ENCODE data around the gene ANAPC2.
A peak's percentile ranks its signal among the peaks of the same experiment; 100 is the strongest.

ANAPC2 gene, protein sequence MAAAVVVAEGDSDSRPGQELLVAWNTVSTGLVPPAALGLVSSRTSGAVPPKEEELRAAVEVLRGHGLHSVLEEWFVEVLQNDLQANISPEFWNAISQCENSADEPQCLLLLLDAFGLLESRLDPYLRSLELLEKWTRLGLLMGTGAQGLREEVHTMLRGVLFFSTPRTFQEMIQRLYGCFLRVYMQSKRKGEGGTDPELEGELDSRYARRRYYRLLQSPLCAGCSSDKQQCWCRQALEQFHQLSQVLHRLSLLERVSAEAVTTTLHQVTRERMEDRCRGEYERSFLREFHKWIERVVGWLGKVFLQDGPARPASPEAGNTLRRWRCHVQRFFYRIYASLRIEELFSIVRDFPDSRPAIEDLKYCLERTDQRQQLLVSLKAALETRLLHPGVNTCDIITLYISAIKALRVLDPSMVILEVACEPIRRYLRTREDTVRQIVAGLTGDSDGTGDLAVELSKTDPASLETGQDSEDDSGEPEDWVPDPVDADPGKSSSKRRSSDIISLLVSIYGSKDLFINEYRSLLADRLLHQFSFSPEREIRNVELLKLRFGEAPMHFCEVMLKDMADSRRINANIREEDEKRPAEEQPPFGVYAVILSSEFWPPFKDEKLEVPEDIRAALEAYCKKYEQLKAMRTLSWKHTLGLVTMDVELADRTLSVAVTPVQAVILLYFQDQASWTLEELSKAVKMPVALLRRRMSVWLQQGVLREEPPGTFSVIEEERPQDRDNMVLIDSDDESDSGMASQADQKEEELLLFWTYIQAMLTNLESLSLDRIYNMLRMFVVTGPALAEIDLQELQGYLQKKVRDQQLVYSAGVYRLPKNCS

DNA sequence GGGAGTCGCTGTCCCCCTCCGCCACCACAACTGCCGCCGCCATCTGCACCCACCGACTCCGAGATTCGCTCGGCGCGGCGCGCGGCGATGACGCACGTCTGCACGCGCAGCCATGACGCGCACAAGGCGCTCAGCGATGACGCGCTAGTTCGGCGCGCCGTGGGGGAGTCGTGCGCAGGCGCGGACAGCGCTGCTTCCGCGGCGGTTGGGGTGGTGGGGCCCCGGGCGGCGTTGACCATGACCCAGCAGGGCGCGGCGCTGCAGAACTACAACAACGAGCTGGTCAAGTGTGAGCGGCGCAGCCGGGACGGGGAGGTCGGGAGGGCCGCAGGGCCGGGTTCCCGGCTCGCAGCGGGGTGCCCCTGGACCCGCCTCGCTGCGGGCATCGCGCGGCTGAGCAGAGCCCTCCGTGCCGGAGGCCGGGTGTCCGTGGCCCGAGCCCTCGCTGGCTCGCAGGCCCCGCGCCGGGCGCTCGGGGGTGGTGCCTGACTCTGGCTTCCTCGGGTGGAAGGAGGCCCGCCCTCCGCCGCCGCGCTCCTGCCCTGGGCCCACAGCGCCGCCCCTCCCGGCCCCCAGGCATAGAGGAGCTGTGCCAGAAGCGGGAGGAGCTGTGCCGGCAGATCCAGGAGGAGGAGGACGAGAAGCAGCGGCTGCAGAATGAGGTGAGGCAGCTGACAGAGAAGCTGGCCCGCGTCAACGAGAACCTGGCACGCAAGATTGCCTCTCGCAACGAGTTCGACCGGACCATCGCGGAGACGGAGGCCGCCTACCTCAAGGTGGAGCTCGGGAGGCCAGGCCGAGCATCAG is at the start of gene ANAPC2, which contains the start of gene SSNA1:
Gene ANAPC2 (minus strand): TSS at position 71 of the 807 bp plus-strand sequence. CDS start 28 bp downstream, at position 43.
Gene SSNA1 (plus strand): TSS at position 187 of the 807 bp plus-strand sequence. CDS start 51 bp downstream, at position 238.
- in situ Hi-C loops (cut with HindIII; ENCODE audit: low pct_ligation_motif_present, low pct_unique_long_range_greater_than_20kb, low sequenced_read_pairs) = no loop called here

DNA sequence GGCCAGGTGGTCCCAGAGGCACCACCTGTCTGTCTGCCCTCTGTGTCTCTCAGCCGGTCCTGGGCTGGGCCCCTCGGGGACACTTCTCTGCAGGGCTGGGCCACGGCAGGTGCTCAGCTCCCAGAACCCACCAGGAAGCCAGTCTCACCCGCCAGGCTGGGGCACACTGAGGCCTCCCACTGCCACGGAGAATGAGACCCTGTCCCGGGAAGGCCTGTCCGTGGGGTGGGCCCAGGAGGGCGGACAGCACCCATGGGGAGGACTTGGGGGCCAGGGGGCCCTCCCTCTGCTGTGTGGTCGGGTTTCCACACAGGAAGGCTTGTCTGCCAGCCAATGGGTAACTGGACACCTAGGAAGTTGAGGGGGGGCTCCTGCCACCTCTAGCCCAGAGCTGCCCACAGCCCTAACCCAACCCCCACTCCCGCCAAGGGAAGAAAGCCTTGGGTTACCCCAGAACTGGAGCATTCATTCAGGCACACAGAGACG is 48.6 kb upstream of the ANAPC2 start:
- no peak for DNase-seq
- in situ Hi-C loops (cut with HindIII; ENCODE audit: low pct_ligation_motif_present, low pct_unique_long_range_greater_than_20kb, low sequenced_read_pairs) = no loop called here

More for the DNA sequence above, at the start of gene ANAPC2, which contains the start of gene SSNA1:
- peak; percentile 91 for DNase-seq

DNA sequence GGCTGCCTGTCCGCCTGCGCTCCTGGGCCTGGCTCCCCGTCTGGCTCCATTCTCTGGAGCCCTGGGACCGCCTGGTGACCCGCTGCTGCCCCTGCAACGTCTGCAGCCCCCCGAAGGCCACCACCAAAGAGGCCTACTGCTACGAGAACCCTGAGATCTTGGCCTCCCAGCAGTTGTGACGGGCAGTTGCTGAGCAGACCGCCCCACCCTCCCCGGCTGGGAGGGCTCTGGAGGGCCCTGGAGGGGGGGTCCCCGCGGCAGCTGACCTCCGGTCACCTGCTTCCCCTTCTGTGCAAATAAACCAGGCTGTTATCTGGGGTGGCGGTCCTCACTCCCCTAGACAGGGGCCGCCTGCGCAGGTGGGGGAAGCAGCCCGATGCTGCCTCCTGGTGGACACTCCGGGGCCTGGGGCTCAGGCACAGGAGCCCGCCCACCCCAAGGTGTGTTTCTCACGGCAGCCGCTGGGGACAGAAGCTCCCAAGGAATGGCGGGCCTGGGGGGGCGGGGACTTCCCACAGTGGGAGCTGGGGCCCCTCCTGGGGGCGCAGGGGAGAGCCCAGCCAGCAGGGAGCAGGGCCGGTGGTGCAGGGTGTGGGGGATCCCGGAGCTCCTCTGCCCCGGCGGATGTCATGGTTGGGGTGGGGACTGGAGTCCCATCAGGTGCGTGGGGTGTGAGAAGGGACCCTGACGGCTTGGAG is 48.0 kb upstream of the ANAPC2 start:
- DNase-seq = peak; percentile 75
- in situ Hi-C loops (cut with HindIII; ENCODE audit: low pct_ligation_motif_present, low pct_unique_long_range_greater_than_20kb, low sequenced_read_pairs) = no loop called here

DNA sequence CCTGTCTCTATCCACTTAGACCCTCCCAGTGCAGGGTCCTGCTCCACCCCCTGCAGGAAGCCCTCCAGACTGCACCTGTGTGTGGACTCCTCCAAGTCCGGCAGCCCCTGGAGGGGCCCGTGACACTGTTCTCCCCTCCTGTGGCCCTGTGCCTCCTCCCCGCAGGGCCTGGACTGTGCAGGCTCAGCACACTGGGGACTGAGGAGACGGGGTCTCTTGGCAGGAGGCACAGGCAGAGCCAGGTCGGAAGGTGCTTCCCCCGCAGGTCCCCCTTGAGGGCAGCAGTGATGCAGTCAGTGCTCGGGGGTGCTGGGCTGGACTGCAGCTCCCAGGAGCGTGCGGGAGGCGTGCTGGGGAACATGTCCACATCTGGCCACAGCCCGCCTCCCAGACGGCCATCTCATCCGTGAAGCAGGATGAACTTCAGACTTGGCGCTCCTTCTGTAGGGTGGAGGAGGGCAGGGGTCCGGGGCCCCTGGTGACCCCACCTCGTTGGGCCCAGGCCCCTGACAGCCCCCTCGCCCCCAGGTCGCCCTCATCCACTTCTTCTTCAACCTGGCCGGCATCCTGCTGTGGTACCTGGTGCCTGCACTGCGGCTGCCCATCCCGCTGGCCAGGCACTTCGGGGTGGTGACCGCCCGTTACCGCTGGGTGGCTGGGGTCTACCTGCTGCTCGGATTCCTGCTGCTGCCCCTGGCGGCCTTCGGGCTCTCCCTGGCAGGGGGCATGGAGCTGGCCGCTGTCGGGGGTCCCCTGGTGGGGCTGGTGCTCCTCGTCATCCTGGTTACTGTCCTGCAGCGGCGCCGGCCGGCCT is 47.3 kb upstream of the ANAPC2 start:
- in situ Hi-C loops (cut with HindIII; ENCODE audit: low pct_ligation_motif_present, low pct_unique_long_range_greater_than_20kb, low sequenced_read_pairs) = no loop called here
- no peak for DNase-seq

DNA sequence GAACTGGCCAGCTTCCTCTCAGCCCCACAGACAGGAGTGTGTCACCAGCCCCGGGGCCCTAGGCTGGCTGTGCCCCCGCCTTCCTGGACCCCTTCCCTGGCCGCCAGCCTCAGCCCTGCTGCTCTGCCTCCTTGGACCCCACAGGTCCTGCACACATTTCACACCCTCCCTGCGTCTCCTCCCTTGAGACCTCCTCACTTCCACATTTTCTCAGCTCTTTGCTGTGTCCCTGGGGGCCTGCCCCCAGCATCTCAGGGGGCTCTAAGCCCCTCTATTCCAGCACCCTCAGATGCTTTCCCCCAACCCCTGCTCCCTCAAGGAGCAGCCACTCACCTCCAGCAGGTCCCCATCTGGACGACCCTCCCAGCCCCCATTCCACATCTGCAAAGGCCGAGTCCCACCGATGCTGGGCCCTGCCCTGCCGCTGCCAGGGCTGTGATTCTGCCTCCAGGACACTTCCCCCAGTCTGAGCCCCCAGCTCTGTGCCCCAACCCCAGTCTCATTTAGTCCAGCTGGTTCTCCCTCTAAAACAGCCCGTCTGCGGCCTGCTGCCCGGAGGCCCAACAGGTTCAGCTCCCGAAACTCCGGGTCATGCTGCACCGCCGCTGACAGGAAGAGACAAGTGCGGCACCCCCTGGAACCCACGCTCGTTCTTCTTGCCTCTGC is 46.5 kb upstream of the ANAPC2 start:
- DNase-seq = no peak
- in situ Hi-C loops (cut with HindIII; ENCODE audit: low pct_ligation_motif_present, low pct_unique_long_range_greater_than_20kb, low sequenced_read_pairs) = no loop called here

DNA sequence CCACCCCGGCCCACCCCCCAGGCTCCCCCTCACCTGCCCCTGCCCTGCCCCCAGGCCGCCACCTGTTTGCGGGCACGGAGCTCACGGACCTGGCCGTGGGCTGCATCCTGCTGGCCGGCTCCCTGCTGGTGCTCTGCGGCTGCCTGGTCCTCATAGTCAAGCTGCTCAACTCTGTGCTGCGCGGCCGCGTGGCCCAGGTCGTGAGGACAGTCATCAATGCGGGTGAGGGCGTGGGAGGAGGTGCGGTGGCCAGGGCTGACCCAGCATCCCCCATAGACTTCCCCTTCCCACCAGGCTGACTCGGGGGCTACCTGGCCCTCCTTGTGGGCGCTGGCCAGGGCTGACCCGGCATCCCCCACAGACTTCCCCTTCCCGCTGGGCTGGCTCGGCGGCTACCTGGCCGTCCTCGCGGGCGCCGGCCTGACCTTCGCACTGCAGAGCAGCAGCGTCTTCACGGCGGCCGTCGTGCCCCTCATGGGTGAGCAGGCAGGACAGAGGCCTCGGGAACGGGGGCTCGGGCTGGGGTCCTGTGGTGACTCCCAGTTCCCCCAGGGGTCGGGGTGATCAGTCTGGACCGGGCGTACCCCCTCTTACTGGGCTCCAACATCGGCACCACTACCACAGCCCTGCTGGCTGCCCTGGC is 45.8 kb upstream of the ANAPC2 start:
- in situ Hi-C loops (cut with HindIII; ENCODE audit: low pct_ligation_motif_present, low pct_unique_long_range_greater_than_20kb, low sequenced_read_pairs) = no loop called here
- DNase-seq = no peak

DNA sequence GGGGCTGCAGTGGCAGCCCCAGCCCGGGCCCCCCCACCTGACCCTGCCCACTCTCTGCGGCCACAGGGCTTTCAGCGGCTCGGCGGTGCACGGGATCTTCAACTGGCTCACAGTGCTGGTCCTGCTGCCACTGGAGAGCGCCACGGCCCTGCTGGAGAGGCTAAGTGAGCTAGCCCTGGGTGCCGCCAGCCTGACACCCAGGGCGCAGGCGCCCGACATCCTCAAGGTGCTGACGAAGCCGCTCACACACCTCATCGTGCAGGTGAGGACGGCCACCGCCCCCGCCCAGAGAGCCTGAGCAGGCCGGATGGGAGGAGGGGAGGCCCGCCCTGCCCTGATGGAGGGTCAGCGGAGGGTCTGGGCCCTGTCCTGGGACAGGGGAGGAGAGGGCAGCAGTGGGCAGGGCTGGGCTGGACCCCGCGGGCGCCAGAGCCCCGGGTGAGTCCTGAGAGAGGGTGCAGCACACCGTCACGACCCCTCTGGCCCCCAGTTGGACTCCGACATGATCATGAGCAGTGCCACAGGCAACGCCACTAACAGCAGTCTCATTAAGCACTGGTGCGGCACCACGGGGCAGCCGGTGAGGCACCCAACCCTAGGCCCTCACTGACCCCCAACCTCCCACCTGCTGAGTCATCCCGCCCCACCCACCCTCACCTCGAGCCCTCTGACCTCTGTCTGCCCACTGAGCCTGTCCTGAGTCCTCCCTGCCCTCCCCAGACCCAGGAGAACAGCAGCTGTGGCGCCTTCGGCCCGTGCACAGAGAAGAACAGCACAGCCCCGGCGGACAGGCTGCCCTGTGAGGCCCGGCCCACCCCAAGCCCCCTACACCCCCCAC is 45.0 kb upstream of the ANAPC2 start:
- DNase-seq = no peak
- in situ Hi-C loops (cut with HindIII; ENCODE audit: low pct_ligation_motif_present, low pct_unique_long_range_greater_than_20kb, low sequenced_read_pairs) = no loop called here

DNA sequence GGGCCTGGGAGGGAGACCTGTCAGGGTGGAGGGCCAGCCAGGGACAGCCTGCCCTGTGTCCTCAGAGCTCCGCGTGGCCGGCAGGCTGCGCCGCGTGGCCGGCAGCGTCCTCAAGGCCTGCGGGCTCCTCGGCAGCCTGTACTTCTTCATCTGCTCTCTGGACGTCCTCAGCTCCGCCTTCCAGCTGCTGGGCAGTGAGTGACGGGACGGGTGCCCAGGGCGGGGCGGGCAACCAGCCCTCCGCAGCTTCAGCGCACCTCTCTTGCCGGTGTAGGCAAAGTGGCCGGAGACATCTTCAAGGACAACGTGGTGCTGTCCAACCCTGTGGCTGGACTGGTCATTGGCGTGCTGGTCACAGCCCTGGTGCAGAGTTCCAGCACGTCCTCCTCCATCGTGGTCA is 44.1 kb upstream of the ANAPC2 start:
- in situ Hi-C loops (cut with HindIII; ENCODE audit: low pct_ligation_motif_present, low pct_unique_long_range_greater_than_20kb, low sequenced_read_pairs) = no loop called here

DNA sequence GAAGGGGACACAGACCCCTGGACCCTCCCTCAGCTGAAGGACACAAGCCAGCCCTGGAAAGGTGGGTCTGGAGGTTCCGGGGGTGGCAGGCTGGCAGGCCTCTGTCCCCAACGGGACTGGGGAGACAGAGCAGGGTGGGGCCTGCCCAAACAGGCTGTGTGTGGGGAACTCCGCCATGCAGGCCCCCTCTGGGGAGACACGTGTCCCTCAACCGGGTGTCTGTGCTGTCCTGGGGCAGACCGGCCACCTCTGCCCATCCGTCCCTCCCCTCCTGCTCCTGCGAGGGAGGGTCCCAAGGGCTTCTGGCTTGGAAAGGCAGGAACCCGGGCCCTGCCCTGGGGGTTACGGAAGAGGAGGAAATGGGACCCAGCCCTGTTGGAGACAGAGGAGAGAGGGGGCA is 43.7 kb upstream of the ANAPC2 start:
- no peak for DNase-seq
- in situ Hi-C loops (cut with HindIII; ENCODE audit: low pct_ligation_motif_present, low pct_unique_long_range_greater_than_20kb, low sequenced_read_pairs) = no loop called here

More for the DNA sequence above, 44.1 kb upstream of the ANAPC2 start:
- DNase-seq = no peak

DNA sequence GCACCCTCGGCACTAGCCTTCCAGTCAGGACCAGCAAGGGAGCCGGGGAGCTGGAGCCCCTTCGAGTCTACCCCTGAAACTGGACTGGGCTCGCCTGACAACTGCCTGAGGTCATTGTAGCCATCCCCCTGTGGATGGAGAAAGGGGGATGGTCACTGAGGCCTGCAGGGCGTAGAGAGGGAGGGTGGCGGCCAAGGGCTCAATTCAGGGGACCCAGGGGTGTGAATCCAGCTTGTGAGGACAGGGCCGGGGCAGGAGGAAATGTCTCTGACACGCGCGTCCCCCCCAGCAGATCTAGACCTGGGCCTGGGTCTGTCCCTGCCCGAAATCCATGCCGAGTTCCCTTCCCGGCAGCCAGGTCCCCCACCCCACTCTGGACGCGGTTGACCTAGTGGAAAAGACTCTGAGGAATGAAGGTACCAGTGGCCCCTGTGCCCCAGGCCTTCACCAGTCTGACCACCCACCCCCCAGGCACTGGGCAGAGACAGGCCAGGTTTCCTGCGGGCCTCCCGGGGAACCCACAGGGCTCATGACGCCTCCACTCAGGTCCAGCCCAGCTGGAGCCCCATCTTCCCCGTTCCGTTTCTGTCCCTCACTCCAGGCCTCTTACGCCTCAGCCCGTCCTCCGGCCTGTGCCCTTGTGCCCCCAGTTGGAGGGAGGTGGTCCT is 43.1 kb upstream of the ANAPC2 start:
- no peak for DNase-seq
- in situ Hi-C loops (cut with HindIII; ENCODE audit: low pct_ligation_motif_present, low pct_unique_long_range_greater_than_20kb, low sequenced_read_pairs) = no loop called here

DNA sequence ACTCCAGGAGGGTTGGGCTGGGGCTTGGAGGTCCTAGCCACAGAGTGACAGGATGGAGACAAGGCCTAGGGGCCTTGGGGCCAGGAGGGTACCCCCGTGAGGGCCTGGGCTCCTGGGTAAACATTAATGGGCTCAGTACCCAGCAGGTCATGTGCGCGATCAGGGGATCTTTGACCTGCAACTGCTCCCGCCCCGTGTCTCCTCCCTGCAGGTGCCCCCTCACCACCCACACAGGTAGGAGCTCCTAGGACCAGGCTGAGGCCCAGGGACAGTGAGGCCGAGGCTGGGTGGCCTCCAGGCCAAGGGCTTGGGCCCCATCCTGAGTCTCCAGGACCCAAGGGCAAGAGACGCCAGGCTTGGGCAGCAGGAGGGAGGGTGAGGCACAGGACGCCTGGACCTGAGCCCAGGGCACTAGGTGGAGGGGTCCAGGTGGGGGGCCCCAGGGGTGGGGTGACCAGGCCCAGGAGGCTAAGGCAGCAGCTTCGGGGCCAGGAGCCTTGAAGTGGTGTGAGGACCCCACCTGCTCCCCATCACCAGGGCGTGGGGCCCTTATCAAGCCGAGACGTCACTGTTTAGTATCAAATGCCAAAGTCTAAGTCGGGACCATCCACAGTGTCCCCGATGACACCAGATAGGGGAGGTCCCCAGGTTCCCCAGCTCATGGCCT is 42.5 kb upstream of the ANAPC2 start, which contains the start of gene SLC34A3:
Gene SLC34A3 (plus strand): TSS at position 197 of the 667 bp plus-strand sequence. CDS start 802 bp downstream, outside the sequence.
- DNase-seq = no peak
- in situ Hi-C loops (cut with HindIII; ENCODE audit: low pct_ligation_motif_present, low pct_unique_long_range_greater_than_20kb, low sequenced_read_pairs) = no loop called here

DNA sequence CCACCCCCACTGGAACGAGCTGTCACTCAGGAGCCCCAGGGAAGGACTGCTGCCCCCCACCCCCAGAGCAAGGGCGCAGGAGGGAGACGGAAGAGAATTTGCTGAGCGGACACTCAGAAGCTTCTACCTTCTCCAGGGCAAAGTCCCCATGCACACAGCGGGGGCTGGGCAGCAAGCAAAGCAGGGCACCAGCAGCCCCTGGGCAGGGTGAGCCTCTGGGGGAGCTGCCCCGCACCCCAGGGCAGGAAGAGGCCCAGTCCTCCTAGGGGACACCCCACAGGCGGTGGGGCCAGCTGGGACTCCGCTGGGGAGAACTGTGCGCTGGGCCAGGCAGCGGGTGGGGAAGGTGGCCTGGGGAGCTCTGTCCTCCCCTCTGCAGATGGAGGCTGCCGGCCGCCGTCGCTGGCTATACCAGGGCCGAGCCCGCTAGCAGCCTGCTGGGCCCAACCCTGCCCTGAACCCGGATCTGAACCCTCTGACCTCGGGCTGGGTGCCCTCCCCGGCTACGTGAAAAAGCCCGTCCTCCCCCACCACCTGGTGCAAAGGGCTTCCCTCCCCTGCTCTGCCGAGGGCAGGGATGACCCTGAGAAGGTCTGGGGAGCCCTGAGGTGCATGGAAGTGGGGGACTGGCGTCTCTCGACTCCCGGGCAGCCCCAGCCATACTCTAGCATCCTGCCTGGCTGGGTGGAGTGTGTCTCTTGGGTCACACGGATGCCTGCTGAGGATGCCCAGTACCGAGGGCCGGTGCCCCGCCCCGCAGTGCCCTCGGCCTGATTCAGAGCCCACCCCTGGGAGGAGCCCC is 41.7 kb upstream of the ANAPC2 start:
- in situ Hi-C loops (cut with HindIII; ENCODE audit: low pct_ligation_motif_present, low pct_unique_long_range_greater_than_20kb, low sequenced_read_pairs) = no loop called here

DNA sequence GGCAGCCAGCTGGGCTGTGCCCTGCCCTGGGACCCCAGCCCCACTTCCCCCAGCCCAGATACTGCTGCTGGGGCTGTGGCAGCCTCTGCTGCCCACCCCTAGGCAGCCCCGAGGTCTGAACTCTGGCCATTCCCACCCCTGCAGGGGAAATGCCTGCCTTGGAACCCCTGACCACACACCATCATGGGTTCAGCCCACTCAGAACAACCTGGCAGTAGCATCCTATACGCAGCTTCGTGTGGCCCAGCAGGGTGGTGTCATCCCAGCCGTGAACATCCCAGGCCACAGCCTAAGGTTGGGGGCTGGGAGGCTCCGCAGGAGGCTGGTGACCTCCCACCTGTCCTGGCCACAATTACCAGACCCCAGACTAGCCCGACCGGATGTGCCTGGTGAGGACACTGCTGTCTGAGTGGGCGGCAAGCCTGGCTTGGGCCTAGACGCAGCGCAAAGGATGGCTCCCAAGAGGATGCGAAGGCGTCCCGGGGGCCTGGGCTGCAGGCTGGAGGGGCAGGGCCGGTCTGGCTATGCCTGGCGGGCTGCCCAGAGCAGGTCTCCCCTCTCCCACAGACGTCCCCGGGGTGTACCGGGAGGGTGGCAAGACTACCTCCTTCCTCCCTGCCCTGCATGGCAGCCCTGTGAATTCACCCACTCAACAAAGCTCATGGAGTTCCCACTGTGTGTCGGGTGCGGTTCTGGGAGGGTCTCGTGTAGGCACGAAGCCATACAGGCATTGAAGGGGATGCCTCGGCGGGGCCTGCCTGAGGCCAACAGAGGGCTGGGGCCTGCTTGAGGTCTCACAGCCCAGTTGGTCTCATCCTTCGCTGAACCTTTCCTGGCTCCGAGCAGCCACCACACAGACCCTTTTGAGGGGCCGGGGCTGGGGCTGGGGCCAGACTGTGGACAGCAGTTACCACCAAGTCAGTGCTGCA is 40.9 kb upstream of the ANAPC2 start:
- DNase-seq = no peak
- in situ Hi-C loops (cut with HindIII; ENCODE audit: low pct_ligation_motif_present, low pct_unique_long_range_greater_than_20kb, low sequenced_read_pairs) = no loop called here

More for the DNA sequence above, 41.7 kb upstream of the ANAPC2 start:
- DNase-seq = no peak

All from ACHN (cell line).